NCI-H1092 treated with DMSO at 0.1 percent for 48 hours (cell line): ENCODE data around the gene LSM10.

Experiments
- DNase-seq: peaks from one replicate; lab custom pipeline; 2025; lab: John Stamatoyannopoulos, UW

The LSM10 gene

GRCh38 chr1:36383240-36383639 lies 14.5 kb downstream of the LSM10 start:
- DNase-seq, result no peak

- DNase-seq, result no peak
These were observed 15.0 kb downstream of the LSM10 start for GRCh38 chr1:36382669-36383068.

GRCh38 chr1:36382231-36382630 lies 15.5 kb downstream of the LSM10 start:
- DNase-seq, result no peak

GRCh38 chr1:36381405-36381804 lies 16.3 kb downstream of the LSM10 start:
- no peak for DNase-seq

- DNase-seq, result no peak
These were observed 16.9 kb downstream of the LSM10 start for GRCh38 chr1:36380782-36381181.

- DNase-seq, result no peak
These were observed 17.5 kb downstream of the LSM10 start for GRCh38 chr1:36380143-36380619.

- no peak for DNase-seq
These were observed 19.8 kb downstream of the LSM10 start for GRCh38 chr1:36377791-36378492.

GRCh38 chr1:36372617-36373016 lies 25.1 kb downstream of the LSM10 start:
- no peak for DNase-seq

GRCh38 chr1:36369061-36369861 lies 28.4 kb downstream of the LSM10 start:
- DNase-seq, result peak; percentile 70

GRCh38 chr1:36367798-36368197 lies 29.9 kb downstream of the LSM10 start:
- DNase-seq, result no peak

GRCh38 chr1:36367066-36367465 lies 30.6 kb downstream of the LSM10 start:
- no peak for DNase-seq

- no peak for DNase-seq
These were observed 31.5 kb downstream of the LSM10 start for GRCh38 chr1:36366091-36366661.

- no peak for DNase-seq
These were observed 32.3 kb downstream of the LSM10 start for GRCh38 chr1:36365381-36365780.

GRCh38 chr1:36359911-36360550 lies 37.7 kb downstream of the LSM10 start:
- DNase-seq, result no peak

GRCh38 chr1:36359383-36359782 lies 38.3 kb downstream of the LSM10 start:
- DNase-seq, result no peak

- DNase-seq, result no peak
These were observed 39.1 kb downstream of the LSM10 start for GRCh38 chr1:36358514-36359084.

GRCh38 chr1:36355811-36356210 lies 41.9 kb downstream of the LSM10 start:
- DNase-seq, result no peak

- no peak for DNase-seq
These were observed 43.2 kb downstream of the LSM10 start for GRCh38 chr1:36354486-36354885.

GRCh38 chr1:36352910-36353878 lies 44.5 kb downstream of the LSM10 start:
- no peak for DNase-seq

GRCh38 chr1:36352125-36352909 lies 45.4 kb downstream of the LSM10 start:
- DNase-seq, result no peak
